Activated naive CD8-positive, alpha-beta T cell treated with anti-CD3 and anti-CD28 coated beads for 36 hours (primary cell): Measurements from ENCODE around the gene VWA3A. TPM values are rescaled to one million over a fixed set of nuclear protein-coding genes. Genes with fewer than 3 reads are reported as not detected.
"Not testable (repeated sequence)": the region's sequence is repeated elsewhere in the genome, so short reads cannot be mapped to it uniquely, and the experiment has no call there.

Source experiments
- DNase-seq: peaks from one replicate; pipeline ENCODE4 v3.0.0; 2021
- H3K27ac Mint-ChIP-seq: one replicate; pipeline ENCODE4 v1.8.0; 2022; ENCODE audit warnings: mild to moderate bottlenecking, moderate library complexity, mixed read lengths
- H3K27me3 Mint-ChIP-seq: one replicate; pipeline ENCODE4 v1.8.0; 2022; ENCODE audit warnings: mild to moderate bottlenecking, mixed read lengths
- H3K36me3 Mint-ChIP-seq: one replicate; pipeline ENCODE4 v1.8.0; 2021; ENCODE audit warnings: mild to moderate bottlenecking, mixed read lengths
- H3K4me1 Mint-ChIP-seq: one replicate; pipeline ENCODE4 v1.8.0; 2021; ENCODE audit warnings: mixed read lengths
- H3K4me3 Mint-ChIP-seq: one replicate; pipeline ENCODE4 v1.8.0; 2022; ENCODE audit warnings: mild to moderate bottlenecking, moderate library complexity, mixed read lengths
- H3K9me3 Mint-ChIP-seq: one replicate; pipeline ENCODE4 v1.8.0; 2022; ENCODE audit warnings: mixed read lengths
- total RNA-seq, 2 experiments: library from RNA; stranded (reverse); gene quantifications; one replicate each; pipeline ENCODE4 v1.2.3, GENCODE V29; 2021

VWA3A gene
- total RNA-seq, 2 experiments from 2014 or later = 0.22 TPM; not detected in 1

- no peak for DNase-seq
- Mint-ChIP-seq H3K36me3 (no peaks in the 10 kb centered on the region), H3K27ac (no peak overlapping the region), H3K9me3 (no peaks in the 10 kb centered on the region), H3K4me1 (no peaks in the 10 kb centered on the region), H3K27me3 (no peaks in the 10 kb centered on the region), H3K4me3 (no peak overlapping the region)
These were observed 16.6 kb upstream of the VWA3A start for GRCh38 chr16:22075776-22076175.

DNA sequence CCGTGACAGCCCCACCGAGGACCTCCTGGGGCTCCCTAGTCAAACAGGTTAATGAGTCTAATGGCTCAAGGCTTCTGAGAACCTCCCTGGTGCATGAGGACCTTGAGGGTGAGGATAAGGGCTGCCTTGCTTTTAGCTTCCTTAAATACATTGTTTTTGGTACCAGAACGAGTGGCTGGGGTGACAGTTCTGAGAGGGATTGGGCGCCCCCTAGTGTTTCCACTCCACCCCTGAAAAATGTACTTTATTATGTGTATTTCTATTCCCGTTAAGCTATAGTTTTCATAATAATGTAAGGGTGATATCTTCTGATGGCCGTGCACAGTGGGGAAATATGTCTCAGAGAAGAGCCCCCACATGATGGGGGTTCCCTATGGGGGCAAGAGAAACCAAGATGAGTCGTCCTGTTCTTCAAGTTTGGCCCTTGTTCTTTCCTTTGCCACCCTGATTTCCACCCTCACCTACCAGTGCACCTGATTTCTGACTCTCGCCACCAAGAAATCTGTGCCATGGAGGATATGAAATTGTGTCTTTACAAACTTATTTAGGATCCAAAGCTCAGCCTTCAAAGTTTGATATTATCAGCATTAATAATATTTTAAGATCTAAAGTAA is 14.5 kb upstream of the VWA3A start:
- H3K27ac Mint-ChIP-seq = no peak overlapping the region
- H3K4me1 Mint-ChIP-seq = no peaks in the 10 kb centered on the region
- DNase-seq = peak; percentile 58
- no peak overlapping the region for H3K4me3 Mint-ChIP-seq
- H3K9me3 Mint-ChIP-seq = no peaks in the 10 kb centered on the region
- no peaks in the 10 kb centered on the region for H3K27me3 Mint-ChIP-seq
- H3K36me3 Mint-ChIP-seq = peaks cover 2% of the 10 kb centered on the region

GRCh38 chr16:22078656-22079055 is 13.7 kb upstream of the VWA3A start:
- Mint-ChIP-seq H3K27ac (no peak overlapping the region), H3K36me3 (peaks cover 2% of the 10 kb centered on the region), H3K4me1 (no peaks in the 10 kb centered on the region), H3K27me3 (no peaks in the 10 kb centered on the region), H3K4me3 (no peak overlapping the region), H3K9me3 (no peaks in the 10 kb centered on the region)
- no peak for DNase-seq

GRCh38 chr16:22081050-22081449 is 11.3 kb upstream of the VWA3A start:
- Mint-ChIP-seq H3K4me3 (no peak overlapping the region), H3K9me3 (no peaks in the 10 kb centered on the region), H3K27me3 (no peaks in the 10 kb centered on the region), H3K27ac (no peak overlapping the region), H3K4me1 (no peaks in the 10 kb centered on the region), H3K36me3 (peaks cover 2% of the 10 kb centered on the region)
- DNase-seq = no peak

GRCh38 chr16:22086440-22086839 is 5.9 kb upstream of the VWA3A start:
- H3K4me1 Mint-ChIP-seq = no peaks in the 10 kb centered on the region
- no peak for DNase-seq
- H3K4me3 Mint-ChIP-seq = no peak overlapping the region
- no peak overlapping the region for H3K27ac Mint-ChIP-seq
- H3K9me3 Mint-ChIP-seq = no peaks in the 10 kb centered on the region
- H3K36me3 Mint-ChIP-seq = peaks cover 3% of the 10 kb centered on the region
- H3K27me3 Mint-ChIP-seq = no peaks in the 10 kb centered on the region

DNA sequence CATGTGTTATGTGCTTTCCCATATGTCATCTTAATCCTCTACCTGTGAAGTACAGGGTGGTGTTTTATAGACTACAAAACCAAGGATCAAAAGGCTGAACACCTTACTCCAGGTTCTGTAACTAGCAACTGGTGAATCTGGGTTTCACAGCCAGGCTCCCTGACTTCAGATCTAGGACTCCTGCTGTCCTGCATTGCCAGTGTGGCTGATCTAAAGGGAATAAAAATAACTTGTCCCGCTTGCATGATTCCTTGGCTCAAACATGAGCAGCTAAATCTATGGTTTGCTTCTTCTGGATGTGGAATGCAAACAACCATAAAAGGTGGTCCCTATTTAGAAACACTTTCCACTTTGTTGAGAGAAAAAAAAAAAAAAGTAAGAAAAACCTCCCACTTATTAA is 3.7 kb upstream of the VWA3A start:
- no peaks in the 10 kb centered on the region for H3K9me3 Mint-ChIP-seq
- peaks cover 3% of the 10 kb centered on the region for H3K36me3 Mint-ChIP-seq
- no peak for DNase-seq
- H3K27ac Mint-ChIP-seq = no peak overlapping the region
- no peaks in the 10 kb centered on the region for H3K4me1 Mint-ChIP-seq
- H3K27me3 Mint-ChIP-seq = no peaks in the 10 kb centered on the region
- H3K4me3 Mint-ChIP-seq = no peak overlapping the region

DNA sequence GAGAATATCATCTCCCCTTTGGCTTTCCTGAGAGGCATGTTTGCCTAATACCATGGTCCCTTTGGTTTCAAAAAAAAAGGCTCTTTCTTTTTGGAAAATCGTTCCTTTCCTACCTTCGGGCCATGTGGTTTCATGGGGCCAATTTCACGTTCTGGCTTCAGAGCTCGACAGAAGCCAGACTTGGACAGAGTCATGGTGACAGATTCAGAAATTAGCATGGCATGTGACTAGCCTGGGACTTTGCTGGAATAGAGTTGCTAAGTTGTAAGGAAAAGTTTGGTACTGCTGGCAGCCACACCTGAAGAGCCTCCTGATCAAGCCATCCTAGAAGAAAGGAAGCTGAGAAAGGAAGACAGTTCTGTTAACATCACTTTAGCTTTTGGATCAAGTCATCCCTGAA is 2.4 kb upstream of the VWA3A start:
- no peaks in the 10 kb centered on the region for H3K9me3 Mint-ChIP-seq
- no peak overlapping the region for H3K27ac Mint-ChIP-seq
- DNase-seq = no peak
- H3K4me3 Mint-ChIP-seq = no peak overlapping the region
- H3K4me1 Mint-ChIP-seq = no peaks in the 10 kb centered on the region
- peaks cover 3% of the 10 kb centered on the region for H3K36me3 Mint-ChIP-seq
- H3K27me3 Mint-ChIP-seq = no peaks in the 10 kb centered on the region

DNA sequence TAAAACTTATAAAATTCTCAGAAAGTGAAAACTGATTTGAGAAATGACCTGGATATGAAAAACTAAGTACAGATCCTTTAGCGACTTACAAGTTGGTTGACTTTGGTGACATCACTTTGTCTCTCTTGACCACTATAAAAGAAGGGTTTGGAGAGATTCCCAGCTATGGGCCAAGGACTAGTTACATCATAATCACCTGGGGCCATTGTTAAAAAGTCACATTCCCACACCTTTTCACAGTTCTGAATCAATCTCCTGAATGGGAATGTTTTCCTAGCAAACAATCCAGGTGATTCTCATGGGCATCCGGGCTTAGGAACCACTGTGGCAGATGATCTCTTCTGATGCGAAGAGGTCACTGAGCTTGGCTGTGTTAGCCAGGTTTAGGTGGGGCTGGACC is 620 bp upstream of the VWA3A start:
- no peaks in the 10 kb centered on the region for H3K27me3 Mint-ChIP-seq

DNA sequence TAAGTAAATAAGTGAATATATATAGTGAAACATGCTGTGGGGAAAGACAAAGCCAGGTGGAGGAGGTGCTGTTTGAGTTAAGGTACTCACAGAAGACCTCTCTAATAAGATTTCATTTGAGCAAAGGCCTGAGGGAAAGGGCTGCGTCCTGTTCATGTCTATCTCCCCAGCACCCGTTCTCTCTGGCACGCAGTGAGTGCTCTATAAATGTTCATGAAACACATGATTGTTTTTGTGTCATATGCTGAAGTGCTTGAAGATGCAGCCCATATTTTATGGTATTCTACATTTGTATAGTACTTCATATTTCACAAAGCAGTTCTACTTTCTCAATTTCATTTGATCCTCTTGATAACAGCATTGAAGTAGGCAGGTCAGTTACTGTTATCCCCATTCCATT is 990 bp downstream of the VWA3A start:
- Mint-ChIP-seq H3K4me1 (no peaks in the 10 kb centered on the region), H3K4me3 (no peak overlapping the region), H3K9me3 (no peaks in the 10 kb centered on the region), H3K27ac (no peak overlapping the region), H3K36me3 (no peaks in the 10 kb centered on the region), H3K27me3 (peaks cover 8% of the 10 kb centered on the region)
- DNase-seq = no peak

More for the DNA sequence above, 620 bp upstream of the VWA3A start:
- H3K9me3 Mint-ChIP-seq = no peaks in the 10 kb centered on the region
- H3K27ac Mint-ChIP-seq = no peak overlapping the region
- H3K36me3 Mint-ChIP-seq = no peaks in the 10 kb centered on the region
- H3K4me3 Mint-ChIP-seq = no peak overlapping the region
- no peaks in the 10 kb centered on the region for H3K4me1 Mint-ChIP-seq
- no peak for DNase-seq

GRCh38 chr16:22093996-22094395 is 1.7 kb downstream of the VWA3A start:
- no peak for DNase-seq
- no peak overlapping the region for H3K27ac Mint-ChIP-seq
- no peaks in the 10 kb centered on the region for H3K9me3 Mint-ChIP-seq
- H3K4me3 Mint-ChIP-seq = no peak overlapping the region
- no peaks in the 10 kb centered on the region for H3K4me1 Mint-ChIP-seq
- H3K27me3 Mint-ChIP-seq = peaks cover 9% of the 10 kb centered on the region
- H3K36me3 Mint-ChIP-seq = no peaks in the 10 kb centered on the region

- peaks cover 9% of the 10 kb centered on the region for H3K27me3 Mint-ChIP-seq
- no peaks in the 10 kb centered on the region for H3K36me3 Mint-ChIP-seq
- DNase-seq = peak; percentile 10
- H3K27ac Mint-ChIP-seq = no peak overlapping the region
- no peak overlapping the region for H3K4me3 Mint-ChIP-seq
- no peaks in the 10 kb centered on the region for H3K9me3 Mint-ChIP-seq
- H3K4me1 Mint-ChIP-seq = no peaks in the 10 kb centered on the region
These were observed 6.3 kb downstream of the VWA3A start for GRCh38 chr16:22098405-22099255.

DNA sequence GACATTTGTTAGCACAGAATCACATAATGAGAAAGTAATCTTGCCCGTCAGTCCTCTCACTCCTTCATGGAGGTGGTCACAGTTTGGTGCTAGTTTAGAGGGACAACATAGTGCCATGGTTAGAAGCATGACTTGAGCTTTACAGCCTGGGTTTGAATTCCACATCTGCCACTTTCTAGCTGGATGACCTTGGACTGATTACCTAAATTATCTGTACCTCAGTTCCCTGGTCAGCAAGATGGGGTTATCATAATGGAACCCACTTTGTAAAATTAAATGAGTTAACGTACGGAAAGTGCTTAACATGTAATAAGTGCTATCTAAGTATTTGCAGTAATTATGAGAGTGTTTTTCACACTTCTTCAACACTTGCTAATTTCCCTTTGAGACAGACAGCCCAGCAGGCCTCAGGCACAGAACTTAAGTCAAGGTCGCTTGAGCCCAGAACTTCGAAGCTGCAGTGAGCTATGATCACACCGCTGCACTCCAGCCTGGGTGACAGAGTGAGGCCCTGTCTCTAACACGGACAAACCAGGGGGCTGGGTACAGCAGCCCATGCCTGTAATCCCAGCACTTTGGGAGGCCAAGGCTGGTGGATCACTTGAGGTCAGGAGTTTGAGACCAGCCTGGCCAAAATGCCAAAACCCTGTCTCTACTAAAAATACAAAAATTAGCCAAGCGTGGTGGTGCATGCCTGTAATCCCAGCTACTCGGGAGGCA is 7.1 kb downstream of the VWA3A start:
- DNase-seq = no peak
- H3K4me1 Mint-ChIP-seq = no peaks in the 10 kb centered on the region
- peaks cover 9% of the 10 kb centered on the region for H3K27me3 Mint-ChIP-seq
- no peak overlapping the region for H3K27ac Mint-ChIP-seq
- no peak overlapping the region for H3K4me3 Mint-ChIP-seq
- no peaks in the 10 kb centered on the region for H3K9me3 Mint-ChIP-seq
- H3K36me3 Mint-ChIP-seq = no peaks in the 10 kb centered on the region

GRCh38 chr16:22103441-22103840 is 11.1 kb downstream of the VWA3A start:
- Mint-ChIP-seq H3K27me3 (no peaks in the 10 kb centered on the region), H3K36me3 (no peaks in the 10 kb centered on the region), H3K4me1 (no peaks in the 10 kb centered on the region), H3K9me3 (no peaks in the 10 kb centered on the region), H3K27ac (no peak overlapping the region), H3K4me3 (no peak overlapping the region)
- DNase-seq = no peak

DNA sequence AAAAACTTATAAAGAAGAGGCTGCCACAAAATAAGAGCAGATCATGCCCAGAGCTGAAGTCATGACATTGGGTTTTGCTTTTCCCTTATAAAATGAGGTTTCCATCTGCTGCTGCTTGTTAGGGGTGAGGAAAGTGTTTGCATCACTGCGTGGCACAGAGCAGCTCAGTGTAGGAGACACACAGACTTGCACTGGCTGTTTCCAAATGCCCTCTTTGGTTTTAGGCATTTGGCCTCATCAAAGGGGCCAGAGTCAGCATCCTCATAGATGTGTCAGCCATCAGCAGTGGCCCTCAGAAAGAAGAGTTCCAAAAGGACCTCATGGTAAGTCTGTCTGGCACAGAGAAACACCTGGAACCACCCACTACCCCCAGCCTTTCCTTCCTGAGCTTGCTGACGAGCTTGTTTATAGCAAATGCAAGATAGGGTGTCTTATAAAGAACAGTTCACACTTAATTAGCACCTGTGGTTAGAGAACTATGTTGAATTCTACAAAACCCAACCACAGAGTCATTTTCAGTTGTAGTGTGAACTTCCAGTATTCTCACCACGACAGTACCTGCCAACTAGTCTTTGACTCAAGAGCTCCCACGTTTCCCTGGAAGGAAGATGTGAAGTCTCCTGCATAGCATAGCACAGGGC is 17.0 kb downstream of the VWA3A start:
- no peak overlapping the region for H3K27ac Mint-ChIP-seq
- H3K4me3 Mint-ChIP-seq = no peak overlapping the region
- H3K36me3 Mint-ChIP-seq = no peaks in the 10 kb centered on the region

DNA sequence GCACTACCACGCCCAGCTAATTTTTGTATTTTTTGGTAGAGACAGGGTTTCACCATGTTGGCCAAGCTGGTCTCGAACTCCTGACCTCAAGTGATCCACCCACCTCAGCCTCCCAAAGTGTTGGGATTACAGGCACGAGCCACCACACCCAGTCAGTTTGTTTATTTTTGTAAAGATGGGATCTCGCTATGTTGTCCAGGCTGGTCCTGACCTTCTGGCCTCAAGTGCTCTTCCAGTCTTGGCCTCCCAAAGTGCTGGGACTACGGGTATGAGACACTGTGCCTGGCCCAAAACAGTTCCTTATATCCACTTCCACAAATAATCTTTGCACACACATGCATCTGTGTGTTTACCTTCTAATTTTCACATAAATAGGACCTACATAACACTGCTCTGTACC is 19.3 kb downstream of the VWA3A start:
- not testable (repeated sequence) for H3K27me3 Mint-ChIP-seq, H3K27ac Mint-ChIP-seq, DNase-seq, H3K36me3 Mint-ChIP-seq, H3K9me3 Mint-ChIP-seq, H3K4me1 Mint-ChIP-seq, H3K4me3 Mint-ChIP-seq

More for the DNA sequence above, 17.0 kb downstream of the VWA3A start:
- no peak for DNase-seq
- no peaks in the 10 kb centered on the region for H3K27me3 Mint-ChIP-seq
- H3K4me1 Mint-ChIP-seq = peaks cover 6% of the 10 kb centered on the region
- no peaks in the 10 kb centered on the region for H3K9me3 Mint-ChIP-seq
